Measurements from ENCODE around the gene MT1G. TPM values are rescaled to one million over a fixed set of nuclear protein-coding genes. Genes with fewer than 3 reads are reported as not detected.

Gene MT1G
- total and polyA plus RNA-seq, 11 donors: 1.4 to 19.1 (median 6.6) TPM; not detected in 7

- H3K4me1 ChIP-seq: no peaks in the 10 kb centered on the region
- peaks cover 0 to 51% (median 20%) of the 10 kb centered on the region in 9 donors for H3K27me3 ChIP-seq
- no peak overlapping the region for H3K27ac ChIP-seq
- ATAC-seq: no peak
- no peak for DNase-seq
- no peak overlapping the region for H3K4me3 ChIP-seq
- no peaks in the 10 kb centered on the region for H3K9me3 ChIP-seq
- H3K36me3 ChIP-seq: no peaks in the 10 kb centered on the region
- intact Hi-C loops (cut with DNase I): no loop called here
- TF ChIP-seq POLR2A (IDR thresholded peaks at IDR 0.05) (no peak), CTCF (IDR thresholded peaks at IDR 0.05) (no peak)
- WGBS, 4 donors: 96 to 100% (median 99%) methylated on average over 2 of the region's 2 CpGs
These were observed 18.6 kb downstream of the MT1G start for GRCh38 chr16:56649271-56649670.

- H3K4me3 ChIP-seq: no peak overlapping the region
- no peaks in the 10 kb centered on the region for H3K9me3 ChIP-seq
- H3K27ac ChIP-seq: no peak overlapping the region
- peaks cover 0 to 14% (median 9%) of the 10 kb centered on the region in 12 donors for H3K4me1 ChIP-seq
- peaks cover 0 to 65% (median 27%) of the 10 kb centered on the region in 9 donors for H3K27me3 ChIP-seq
- ATAC-seq (no peak), DNase-seq (no peak)
- intact Hi-C loops (cut with DNase I): no loop called here
- TF ChIP-seq POLR2A (IDR thresholded peaks at IDR 0.05) (no peak), CTCF (IDR thresholded peaks at IDR 0.05) (no peak)
- 35 to 59% (median 42%) methylated on average over 25 to 33 of the region's 33 CpGs for WGBS, 4 donors
- H3K36me3 ChIP-seq: no peaks in the 10 kb centered on the region
These were observed 20.0 kb downstream of the MT1G start for GRCh38 chr16:56647641-56648431.

- no peak for ATAC-seq
- TF ChIP-seq POLR2A (IDR thresholded peaks at IDR 0.05) (no peak), CTCF (IDR thresholded peaks at IDR 0.05) (no peak)
- Histone ChIP-seq H3K36me3 (no peaks in the 10 kb centered on the region), H3K9me3 (no peaks in the 10 kb centered on the region), H3K27ac (no peak overlapping the region), H3K27me3 (peaks cover 0 to 72% (median 27%) of the 10 kb centered on the region in 9 donors), H3K4me1 (peaks cover 0 to 15% (median 9%) of the 10 kb centered on the region in 12 donors), H3K4me3 (no peak overlapping the region)
- DNase-seq: no peak
- WGBS, 4 donors: 0 to 45% (median 1%) methylated on average over 1 of the region's 1 CpG
- intact Hi-C loops (cut with DNase I): no loop called here
These were observed 22.0 kb downstream of the MT1G start for GRCh38 chr16:56645838-56646237.

GRCh38 chr16:56645311-56645710 is 22.6 kb downstream of the MT1G start:
- Histone ChIP-seq H3K36me3 (no peaks in the 10 kb centered on the region), H3K4me3 (no peak overlapping the region), H3K27me3 (peaks cover 0 to 76% (median 27%) of the 10 kb centered on the region in 9 donors), H3K9me3 (no peaks in the 10 kb centered on the region), H3K27ac (no peak overlapping the region), H3K4me1 (peaks cover 0 to 15% (median 9%) of the 10 kb centered on the region in 12 donors)
- 87 to 95% (median 89%) methylated on average over 1 of the region's 1 CpG for WGBS, 4 donors
- TF ChIP-seq CTCF (IDR thresholded peaks at IDR 0.05): no peak
- TF ChIP-seq POLR2A (IDR thresholded peaks at IDR 0.05): no peak
- intact Hi-C loops (cut with DNase I): no loop called here
- DNase-seq (no peak), ATAC-seq (no peak)

Data from heart left ventricle (tissue), 16 donors.